AG09319 (cell line): ENCODE data around the gene CATSPERB.
"Not testable (repeated sequence)": the region's sequence is repeated elsewhere in the genome, so short reads cannot be mapped to it uniquely, and the experiment has no call there.

ENCODE experiments used
- DNase-seq: peaks from one replicate; pipeline ENCODE4 v3.0.0-alpha.2; 2010; ENCODE audit warnings: low read depth; ENCODE audit errors: extremely low read depth
- CTCF ChIP-seq: IDR thresholded peaks from 2 replicates; pipeline ENCODE4 v1.5.1; 2011; ENCODE audit warnings: low read depth, mild to moderate bottlenecking, inconsistent platforms, low read length, moderate library complexity

Gene CATSPERB

GRCh38 chr14:91689608-91690007 is 42.3 kb downstream of the CATSPERB start:
- TF ChIP-seq CTCF: no peak
- DNase-seq: no peak

- not testable (repeated sequence) for DNase-seq
Observed at GRCh38 chr14:91687436-91687835, 44.5 kb downstream of the CATSPERB start.

- TF ChIP-seq CTCF: no peak
- no peak for DNase-seq
Observed at GRCh38 chr14:91685600-91685999, 46.3 kb downstream of the CATSPERB start.

GRCh38 chr14:91681893-91682563 is 49.9 kb downstream of the CATSPERB start:
- DNase-seq: no peak
- no peak for TF ChIP-seq CTCF

GRCh38 chr14:91681118-91681517 is 50.8 kb downstream of the CATSPERB start:
- no peak for TF ChIP-seq CTCF
- no peak for DNase-seq

- TF ChIP-seq CTCF: no peak
- DNase-seq: no peak
Observed at GRCh38 chr14:91679273-91679672, 52.6 kb downstream of the CATSPERB start.

GRCh38 chr14:91677687-91678086 is 54.2 kb downstream of the CATSPERB start:
- not testable (repeated sequence) for DNase-seq

GRCh38 chr14:91674911-91675310 is 57.0 kb downstream of the CATSPERB start:
- TF ChIP-seq CTCF: no peak

More at GRCh38 chr14:91674911-91675310, 57.0 kb downstream of the CATSPERB start:
- DNase-seq: no peak
